Measurements from ENCODE around the gene ERCC6L2. TPM values are rescaled to one million over a fixed set of nuclear protein-coding genes. Genes with fewer than 3 reads are reported as not detected.

The ERCC6L2 gene
- total and polyA plus RNA-seq, 2 of the 4 experiments (the other 2 are of a cell fraction): 13.0 to 67.6 TPM

DNA sequence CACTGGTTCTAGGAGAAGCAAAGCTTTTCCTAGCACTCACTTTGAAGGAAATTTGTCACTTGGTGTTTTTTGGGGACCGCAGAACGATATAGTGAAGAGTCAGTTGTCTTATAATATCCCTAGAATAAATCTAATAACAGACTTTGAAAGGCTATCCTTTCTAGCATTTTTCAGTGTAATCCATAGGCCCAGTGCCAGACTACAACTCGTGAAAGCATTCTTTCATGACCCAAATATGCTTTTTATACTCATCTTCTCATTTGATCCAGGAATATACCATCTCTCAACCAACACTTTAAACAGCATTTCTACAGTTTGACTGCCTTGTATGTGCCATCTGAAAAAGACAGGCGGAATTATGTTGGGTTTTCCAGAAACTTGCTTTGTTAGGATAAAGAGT, 104.0 kb downstream of the ERCC6L2 start:
- Histone ChIP-seq H3K9ac (ENCODE audit: low read depth, low read length) (no peak overlapping the region), H3K36me3 (ENCODE audit: control insufficient read depth, insufficient read depth, low read length) (peaks cover 2% of the 10 kb centered on the region; the same call in 1 of the 2 replicates), H2BK5ac (ENCODE audit: low read depth, low read length, poor library complexity, severe bottlenecking) (no peak overlapping the region), H3K4me3 (ENCODE audit: insufficient read depth, low read depth, low read length) (no peak overlapping the region), H4K8ac (ENCODE audit: low read depth in 2 of 2, low read length in 2 of 2) (no peak overlapping the region), H2AK9ac (replicated peaks; ENCODE audit: low read depth, low read length, poor library complexity) (no peak overlapping the region), H3K56ac (ENCODE audit: extremely low read depth, insufficient read depth, low read length) (no peak overlapping the region), H3K27me3 (ENCODE audit: control insufficient read depth, insufficient read depth, low read length) (no peaks in the 10 kb centered on the region), H4K5ac (ENCODE audit: low read depth, low read length) (no peak overlapping the region), H2BK20ac (ENCODE audit: low read depth, low read length) (no peak overlapping the region), H3K23ac (ENCODE audit: low read depth, low read length) (no peak overlapping the region), H3K4me1 (ENCODE audit: control insufficient read depth, insufficient read depth, low read length) (peaks cover 4% of the 10 kb centered on the region), H3K14ac (replicated peaks; ENCODE audit: low read depth, low read length) (no peak overlapping the region), H3K27ac (ENCODE audit: insufficient read depth, low read length) (no peak overlapping the region), H3K18ac (ENCODE audit: low read depth, low read length) (no peak overlapping the region), H2BK15ac (ENCODE audit: low read depth, low read length) (no peak overlapping the region), H2AK5ac (ENCODE audit: low read depth, low read length) (no peak overlapping the region), H2AFZ (replicated peaks; ENCODE audit: low read length, poor library complexity) (no peak overlapping the region), H2BK120ac (ENCODE audit: low read depth, low read length) (no peak overlapping the region), H4K20me1 (ENCODE audit: insufficient read depth, low read length) (no peaks in the 10 kb centered on the region), H3K79me1 (ENCODE audit: low read depth in 1 of 2, low read length in 2 of 2) (no peaks in the 10 kb centered on the region), H3K4ac (ENCODE audit: low read depth, low read length) (no peak overlapping the region), H3K4me2 (ENCODE audit: low read depth, low read length) (no peak overlapping the region), H3K9me3 (ENCODE audit: control insufficient read depth, insufficient read depth, low read length) (no peaks in the 10 kb centered on the region), H4K91ac (ENCODE audit: insufficient read depth, low read depth, low read length) (no peak overlapping the region), H3K9me1 (ENCODE audit: insufficient read depth, low read length) (no peaks in the 10 kb centered on the region; the same call in 1 of the 2 replicates)
- dilution Hi-C loops (cut with HindIII; ENCODE audit: low sequenced_read_pairs, unreplicated experiment) (no loop called here), in situ Hi-C loops (cut with MboI; ENCODE audit: low sequenced_read_pairs) (no loop called here), intact Hi-C loops (cut with micrococcal nuclease) (no loop called here)
- DNase-seq: peak; percentile 16
- ATAC-seq (ENCODE audit: low read depth): no peak
- no TSS peak for BruUV-seq (replicated peaks)
- ChIA-PET POLR2A (ENCODE audit: unreplicated experiment) (no interaction called here), CTCF (no interaction called here)
- 20% methylated on average over 1 of the region's 4 CpGs; no CpG with 5 or more reads in 1 of the 2 experiments for WGBS, 2 experiments (ENCODE audit: extremely low coverage in 2 of 2, insufficient read length in 1 of 2)
- TF ChIP-seq CEBPB (IDR thresholded peaks at IDR 0.05; ENCODE audit: low read depth, low read length): no peak
- no peak for TF ChIP-seq CHD1 (IDR thresholded peaks at IDR 0.05; ENCODE audit: low read depth, low read length)
- TF ChIP-seq, protein P1, sequence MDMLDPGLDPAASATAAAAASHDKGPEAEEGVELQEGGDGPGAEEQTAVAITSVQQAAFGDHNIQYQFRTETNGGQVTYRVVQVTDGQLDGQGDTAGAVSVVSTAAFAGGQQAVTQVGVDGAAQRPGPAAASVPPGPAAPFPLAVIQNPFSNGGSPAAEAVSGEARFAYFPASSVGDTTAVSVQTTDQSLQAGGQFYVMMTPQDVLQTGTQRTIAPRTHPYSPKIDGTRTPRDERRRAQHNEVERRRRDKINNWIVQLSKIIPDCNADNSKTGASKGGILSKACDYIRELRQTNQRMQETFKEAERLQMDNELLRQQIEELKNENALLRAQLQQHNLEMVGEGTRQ (IDR thresholded peaks at IDR 0.05; ENCODE audit: low read depth, low read length): no peak
- no peak for TF ChIP-seq SMC3 (IDR thresholded peaks at IDR 0.05; ENCODE audit: low read depth, low read length)
- TF ChIP-seq, protein P2, sequence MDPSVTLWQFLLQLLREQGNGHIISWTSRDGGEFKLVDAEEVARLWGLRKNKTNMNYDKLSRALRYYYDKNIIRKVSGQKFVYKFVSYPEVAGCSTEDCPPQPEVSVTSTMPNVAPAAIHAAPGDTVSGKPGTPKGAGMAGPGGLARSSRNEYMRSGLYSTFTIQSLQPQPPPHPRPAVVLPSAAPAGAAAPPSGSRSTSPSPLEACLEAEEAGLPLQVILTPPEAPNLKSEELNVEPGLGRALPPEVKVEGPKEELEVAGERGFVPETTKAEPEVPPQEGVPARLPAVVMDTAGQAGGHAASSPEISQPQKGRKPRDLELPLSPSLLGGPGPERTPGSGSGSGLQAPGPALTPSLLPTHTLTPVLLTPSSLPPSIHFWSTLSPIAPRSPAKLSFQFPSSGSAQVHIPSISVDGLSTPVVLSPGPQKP (IDR thresholded peaks at IDR 0.05; ENCODE audit: borderline replicate concordance, low read depth, low read length): no peak
- no peak for TF ChIP-seq NFE2L2 (IDR thresholded peaks at IDR 0.05; ENCODE audit: low read depth, low read length)
- TF ChIP-seq MAFK (IDR thresholded peaks at IDR 0.05; ENCODE audit: low read depth, low read length): no peak
- TF ChIP-seq POLR2A (IDR thresholded peaks at IDR 0.05; ENCODE audit: low read depth, low read length): no peak
- TF ChIP-seq RCOR1 (IDR thresholded peaks at IDR 0.05; ENCODE audit: insufficient replicate concordance, low read length): no peak
- TF ChIP-seq, protein P3, sequence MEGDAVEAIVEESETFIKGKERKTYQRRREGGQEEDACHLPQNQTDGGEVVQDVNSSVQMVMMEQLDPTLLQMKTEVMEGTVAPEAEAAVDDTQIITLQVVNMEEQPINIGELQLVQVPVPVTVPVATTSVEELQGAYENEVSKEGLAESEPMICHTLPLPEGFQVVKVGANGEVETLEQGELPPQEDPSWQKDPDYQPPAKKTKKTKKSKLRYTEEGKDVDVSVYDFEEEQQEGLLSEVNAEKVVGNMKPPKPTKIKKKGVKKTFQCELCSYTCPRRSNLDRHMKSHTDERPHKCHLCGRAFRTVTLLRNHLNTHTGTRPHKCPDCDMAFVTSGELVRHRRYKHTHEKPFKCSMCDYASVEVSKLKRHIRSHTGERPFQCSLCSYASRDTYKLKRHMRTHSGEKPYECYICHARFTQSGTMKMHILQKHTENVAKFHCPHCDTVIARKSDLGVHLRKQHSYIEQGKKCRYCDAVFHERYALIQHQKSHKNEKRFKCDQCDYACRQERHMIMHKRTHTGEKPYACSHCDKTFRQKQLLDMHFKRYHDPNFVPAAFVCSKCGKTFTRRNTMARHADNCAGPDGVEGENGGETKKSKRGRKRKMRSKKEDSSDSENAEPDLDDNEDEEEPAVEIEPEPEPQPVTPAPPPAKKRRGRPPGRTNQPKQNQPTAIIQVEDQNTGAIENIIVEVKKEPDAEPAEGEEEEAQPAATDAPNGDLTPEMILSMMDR (conservative IDR thresholded peaks at IDR 0.05; ENCODE audit: low read depth, low read length): no peak
- TF ChIP-seq BHLHE40 (IDR thresholded peaks at IDR 0.05; ENCODE audit: low read depth, low read length): no peak
- TF ChIP-seq RAD21 (IDR thresholded peaks at IDR 0.05; ENCODE audit: low read length): no peak
- no peak for TF ChIP-seq RFX5 (IDR thresholded peaks at IDR 0.05; ENCODE audit: low read depth, low read length)
- no peak for TF ChIP-seq MAZ (IDR thresholded peaks at IDR 0.05; ENCODE audit: borderline replicate concordance, low read depth, low read length)
- TF ChIP-seq MXI1 (IDR thresholded peaks at IDR 0.05; ENCODE audit: borderline replicate concordance, low read depth, low read length): no peak
- TF ChIP-seq FOS (IDR thresholded peaks at IDR 0.05; ENCODE audit: low read depth, low read length): no peak
